Measurements from ENCODE around the gene TMEM272. TPM values are rescaled to one million over a fixed set of nuclear protein-coding genes. Genes with fewer than 3 reads are reported as not detected.

TMEM272 gene
- total RNA-seq, 1 donor from 2014 or later, result 0.59 TPM

GRCh38 chr13:51818781-51819511, 26.0 kb downstream of the TMEM272 start:
- H3K27ac Mint-ChIP-seq (ENCODE audit: unreplicated experiment), result no peak overlapping the region
- H3K27me3 Mint-ChIP-seq (ENCODE audit: unreplicated experiment), result peaks cover 9% of the 10 kb centered on the region
- H3K4me3 Mint-ChIP-seq (ENCODE audit: unreplicated experiment), result no peak overlapping the region
- no peak for DNase-seq
- TF ChIP-seq, protein P1, sequence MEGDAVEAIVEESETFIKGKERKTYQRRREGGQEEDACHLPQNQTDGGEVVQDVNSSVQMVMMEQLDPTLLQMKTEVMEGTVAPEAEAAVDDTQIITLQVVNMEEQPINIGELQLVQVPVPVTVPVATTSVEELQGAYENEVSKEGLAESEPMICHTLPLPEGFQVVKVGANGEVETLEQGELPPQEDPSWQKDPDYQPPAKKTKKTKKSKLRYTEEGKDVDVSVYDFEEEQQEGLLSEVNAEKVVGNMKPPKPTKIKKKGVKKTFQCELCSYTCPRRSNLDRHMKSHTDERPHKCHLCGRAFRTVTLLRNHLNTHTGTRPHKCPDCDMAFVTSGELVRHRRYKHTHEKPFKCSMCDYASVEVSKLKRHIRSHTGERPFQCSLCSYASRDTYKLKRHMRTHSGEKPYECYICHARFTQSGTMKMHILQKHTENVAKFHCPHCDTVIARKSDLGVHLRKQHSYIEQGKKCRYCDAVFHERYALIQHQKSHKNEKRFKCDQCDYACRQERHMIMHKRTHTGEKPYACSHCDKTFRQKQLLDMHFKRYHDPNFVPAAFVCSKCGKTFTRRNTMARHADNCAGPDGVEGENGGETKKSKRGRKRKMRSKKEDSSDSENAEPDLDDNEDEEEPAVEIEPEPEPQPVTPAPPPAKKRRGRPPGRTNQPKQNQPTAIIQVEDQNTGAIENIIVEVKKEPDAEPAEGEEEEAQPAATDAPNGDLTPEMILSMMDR (IDR thresholded peaks at IDR 0.05; ENCODE audit: partially characterized antibody, unreplicated experiment), result no peak
- H3K9me3 Mint-ChIP-seq (ENCODE audit: unreplicated experiment), result no peaks in the 10 kb centered on the region
- H3K4me1 Mint-ChIP-seq (ENCODE audit: low read depth, unreplicated experiment), result peaks cover 31% of the 10 kb centered on the region
- H3K36me3 Mint-ChIP-seq (ENCODE audit: unreplicated experiment), result no peaks in the 10 kb centered on the region

- H3K36me3 Mint-ChIP-seq (ENCODE audit: unreplicated experiment), result no peaks in the 10 kb centered on the region
- no peak for DNase-seq
- peaks cover 9% of the 10 kb centered on the region for H3K27me3 Mint-ChIP-seq (ENCODE audit: unreplicated experiment)
- no peaks in the 10 kb centered on the region for H3K9me3 Mint-ChIP-seq (ENCODE audit: unreplicated experiment)
- no peak overlapping the region for H3K4me3 Mint-ChIP-seq (ENCODE audit: unreplicated experiment)
- TF ChIP-seq, protein P1 (IDR thresholded peaks at IDR 0.05; ENCODE audit: partially characterized antibody, unreplicated experiment), result no peak
- H3K27ac Mint-ChIP-seq (ENCODE audit: unreplicated experiment), result no peak overlapping the region
- H3K4me1 Mint-ChIP-seq (ENCODE audit: low read depth, unreplicated experiment), result peaks cover 36% of the 10 kb centered on the region
Observed at GRCh38 chr13:51818276-51818675, 26.7 kb downstream of the TMEM272 start.

DNA sequence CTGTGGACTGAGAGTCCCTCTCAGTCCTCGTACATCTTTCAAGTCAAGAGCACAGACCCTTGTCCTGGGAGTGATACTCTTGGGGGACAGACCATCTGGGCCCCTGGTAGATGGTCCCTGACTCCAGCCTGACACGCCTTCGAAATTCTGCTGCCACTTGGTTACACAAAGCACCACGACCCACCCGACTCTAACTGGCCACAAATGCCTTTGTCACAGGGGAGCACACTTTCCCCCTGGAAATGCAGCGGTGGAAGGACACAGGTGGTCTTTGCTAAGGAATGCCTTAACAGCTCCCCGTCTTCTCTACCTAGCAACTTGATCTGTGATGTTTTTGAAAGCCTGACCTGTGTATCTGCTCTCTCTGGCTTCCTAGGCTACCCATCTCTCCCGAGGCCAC, 27.3 kb downstream of the TMEM272 start:
- peaks cover 9% of the 10 kb centered on the region for H3K27me3 Mint-ChIP-seq (ENCODE audit: unreplicated experiment)
- H3K36me3 Mint-ChIP-seq (ENCODE audit: unreplicated experiment), result no peaks in the 10 kb centered on the region
- H3K27ac Mint-ChIP-seq (ENCODE audit: unreplicated experiment), result no peak overlapping the region
- no peaks in the 10 kb centered on the region for H3K9me3 Mint-ChIP-seq (ENCODE audit: unreplicated experiment)
- no peak overlapping the region for H3K4me3 Mint-ChIP-seq (ENCODE audit: unreplicated experiment)
- H3K4me1 Mint-ChIP-seq (ENCODE audit: low read depth, unreplicated experiment), result peaks cover 42% of the 10 kb centered on the region
- DNase-seq, result no peak
- TF ChIP-seq, protein P1 (IDR thresholded peaks at IDR 0.05; ENCODE audit: partially characterized antibody, unreplicated experiment), result no peak

- Mint-ChIP-seq H3K4me3 (ENCODE audit: unreplicated experiment) (no peak overlapping the region), H3K27me3 (ENCODE audit: unreplicated experiment) (peaks cover 9% of the 10 kb centered on the region), H3K9me3 (ENCODE audit: unreplicated experiment) (no peaks in the 10 kb centered on the region), H3K36me3 (ENCODE audit: unreplicated experiment) (no peaks in the 10 kb centered on the region), H3K27ac (ENCODE audit: unreplicated experiment) (no peak overlapping the region), H3K4me1 (ENCODE audit: low read depth, unreplicated experiment) (peaks cover 49% of the 10 kb centered on the region)
- TF ChIP-seq, protein P1 (IDR thresholded peaks at IDR 0.05; ENCODE audit: partially characterized antibody, unreplicated experiment), result no peak
- no peak for DNase-seq
Observed at GRCh38 chr13:51816604-51817249, 28.2 kb downstream of the TMEM272 start.

GRCh38 chr13:51815848-51816247, 29.1 kb downstream of the TMEM272 start:
- no peaks in the 10 kb centered on the region for H3K9me3 Mint-ChIP-seq (ENCODE audit: unreplicated experiment)
- TF ChIP-seq, protein P1 (IDR thresholded peaks at IDR 0.05; ENCODE audit: partially characterized antibody, unreplicated experiment), result no peak
- peaks cover 7% of the 10 kb centered on the region for H3K27me3 Mint-ChIP-seq (ENCODE audit: unreplicated experiment)
- no peak overlapping the region for H3K27ac Mint-ChIP-seq (ENCODE audit: unreplicated experiment)
- H3K4me3 Mint-ChIP-seq (ENCODE audit: unreplicated experiment), result no peak overlapping the region
- H3K4me1 Mint-ChIP-seq (ENCODE audit: low read depth, unreplicated experiment), result peaks cover 50% of the 10 kb centered on the region
- H3K36me3 Mint-ChIP-seq (ENCODE audit: unreplicated experiment), result no peaks in the 10 kb centered on the region
- no peak for DNase-seq

All from glutamatergic neuron (in vitro differentiated cells).